Hypothalamus (tissue), 51 donors: Measurements from ENCODE around the gene SLC12A9.
"Not testable (repeated sequence)": the region's sequence is repeated elsewhere in the genome, so short reads cannot be mapped to it uniquely, and the experiment has no call there.

Experiments
- DNase-seq, 51 donors: peaks; one replicate each; lab custom pipeline; 2025; lab: John Stamatoyannopoulos, UW

The SLC12A9 gene

GRCh38 chr7:100852048-100852872, at the start of gene SLC12A9:
Gene SLC12A9, plus strand, starts transcription at chr7:100852713. Its CDS starts 1,485 bp downstream, at chr7:100854198.
- DNase-seq: peak; percentile 27 to 92 (median 77)

- DNase-seq: no peak
These were observed 49.6 kb upstream of the SLC12A9 start for GRCh38 chr7:100802951-100803350.

GRCh38 chr7:100803398-100804161, 48.9 kb upstream of the SLC12A9 start:
- peak in 49 of 51 donors; percentile 6 to 80 (median 50) for DNase-seq

GRCh38 chr7:100804681-100805431, 47.7 kb upstream of the SLC12A9 start:
- no peak for DNase-seq

- no peak for DNase-seq
These were observed 46.2 kb upstream of the SLC12A9 start for GRCh38 chr7:100806276-100806675.

GRCh38 chr7:100806883-100807282, 45.6 kb upstream of the SLC12A9 start:
- not testable (repeated sequence) for DNase-seq

GRCh38 chr7:100808354-100808875, 44.1 kb upstream of the SLC12A9 start:
- no peak for DNase-seq

- DNase-seq: no peak
These were observed 41.0 kb upstream of the SLC12A9 start for GRCh38 chr7:100811480-100811879.

GRCh38 chr7:100812729-100813128, 39.8 kb upstream of the SLC12A9 start:
- no peak for DNase-seq

- not testable (repeated sequence) for DNase-seq
These were observed 36.0 kb upstream of the SLC12A9 start for GRCh38 chr7:100816515-100816914.

GRCh38 chr7:100817097-100817496, 35.4 kb upstream of the SLC12A9 start:
- no peak for DNase-seq

- no peak for DNase-seq
These were observed 34.1 kb upstream of the SLC12A9 start for GRCh38 chr7:100818366-100818765.

- DNase-seq: no peak
These were observed 33.7 kb upstream of the SLC12A9 start for GRCh38 chr7:100818825-100819224.

- no peak for DNase-seq
These were observed 32.9 kb upstream of the SLC12A9 start for GRCh38 chr7:100819586-100819985.

GRCh38 chr7:100822236-100823139, 30.0 kb upstream of the SLC12A9 start:
- DNase-seq: no peak

- DNase-seq: no peak
These were observed 29.4 kb upstream of the SLC12A9 start for GRCh38 chr7:100823140-100823525.

GRCh38 chr7:100823534-100823933, 29.0 kb upstream of the SLC12A9 start:
- DNase-seq: no peak

- DNase-seq: no peak
These were observed 27.9 kb upstream of the SLC12A9 start for GRCh38 chr7:100824499-100825214.

- DNase-seq: no peak
These were observed 27.3 kb upstream of the SLC12A9 start for GRCh38 chr7:100825215-100825671.
